OCI-LY1 (cell line): Measurements from ENCODE around the gene NHERF2.

Experiments used
- H2AFZ ChIP-seq: fragments of 200-600 bp; sonication (generic), shearing (Covaris generic); 2 replicates; pipeline ENCODE4 v1.6.0; 2014; ENCODE audit warnings: antibody characterized with exemption, mild to moderate bottlenecking, low read length
- H3F3A ChIP-seq: fragments of 200-600 bp; sonication (generic), shearing (Covaris generic); 2 replicates; pipeline ENCODE4 v1.6.0; 2014; ENCODE audit warnings: mild to moderate bottlenecking, antibody characterized with exemption, low read length, moderate library complexity; ENCODE audit not compliant: insufficient read depth
- H3K27ac ChIP-seq: fragments of 200-600 bp; sonication (generic); 2 replicates; pipeline ENCODE4 v1.5.1; 2014; ENCODE audit warnings: low read length, mixed run types, mild to moderate bottlenecking, low read depth; ENCODE audit not compliant: poor library complexity, severe bottlenecking
- H3K27me3 ChIP-seq: fragments of 200-600 bp; sonication (generic); 2 replicates; pipeline ENCODE4 v1.6.0; 2014; ENCODE audit warnings: antibody characterized with exemption, mild to moderate bottlenecking, low read length, moderate library complexity; ENCODE audit not compliant: insufficient read depth
- H3K36me3 ChIP-seq: fragments of 200-600 bp; sonication (generic); 2 replicates; pipeline ENCODE4 v1.6.1; 2014; ENCODE audit warnings: mild to moderate bottlenecking, antibody characterized with exemption, low read length, moderate library complexity, mixed read lengths; ENCODE audit not compliant: insufficient read depth
- H3K4me1 ChIP-seq: fragments of 200-600 bp; sonication (generic); 2 replicates; pipeline ENCODE4 v1.5.1; 2014; ENCODE audit warnings: mild to moderate bottlenecking, low read length, moderate library complexity; ENCODE audit not compliant: insufficient read depth, severe bottlenecking
- H3K4me2 ChIP-seq: fragments of 200-600 bp; sonication (generic), shearing (Covaris generic); 2 replicates; pipeline ENCODE4 v1.6.1; 2014; ENCODE audit warnings: low read length
- H3K4me3 ChIP-seq: fragments of 200-600 bp; sonication (generic); 2 replicates; pipeline ENCODE4 v1.5.1; 2014; ENCODE audit warnings: low read length, low read depth, mild to moderate bottlenecking, mixed read lengths; ENCODE audit not compliant: poor library complexity, severe bottlenecking
- H3K79me2 ChIP-seq: fragments of 200-600 bp; shearing (Covaris generic); 2 replicates; pipeline ENCODE4 v1.6.1; 2016; ENCODE audit warnings: mixed run types, low read length, mixed read lengths; ENCODE audit not compliant: insufficient read depth
- H3K9ac ChIP-seq: fragments of 200-600 bp; sonication (generic), shearing (Covaris generic); 2 replicates; pipeline ENCODE4 v1.6.1; 2014; ENCODE audit warnings: mild to moderate bottlenecking, low read length, mixed read lengths
- H3K9me2 ChIP-seq: fragments of 200-600 bp; sonication (generic), shearing (Covaris generic); 2 replicates; pipeline ENCODE4 v1.6.1; 2014; ENCODE audit warnings: low read depth, mild to moderate bottlenecking, low read length, mixed read lengths
- H3K9me3 ChIP-seq: fragments of 200-600 bp; shearing (Covaris generic); 2 replicates; pipeline ENCODE4 v1.6.1; 2014; ENCODE audit warnings: low read length, mixed read lengths
- H4K20me1 ChIP-seq: fragments of 200-600 bp; sonication (generic), shearing (Covaris generic); 2 replicates; pipeline ENCODE4 v1.6.0; 2016; ENCODE audit warnings: mild to moderate bottlenecking, low read length; ENCODE audit not compliant: insufficient read depth
- CTCF ChIP-seq: fragments of 200-600 bp; sonication (generic), shearing (Covaris generic); IDR thresholded peaks from 2 replicates; pipeline ENCODE4 v1.5.1; 2017; ENCODE audit warnings: mild to moderate bottlenecking, antibody characterized with exemption, low read length, moderate library complexity, mixed read lengths
- EZH2 ChIP-seq: fragments of 200-600 bp; sonication (generic), shearing (Covaris generic); IDR thresholded peaks from 2 replicates; pipeline ENCODE4 v1.8.0; 2017; ENCODE audit warnings: borderline replicate concordance, mixed run types, mild to moderate bottlenecking, antibody characterized with exemption, low read length, moderate library complexity, mixed read lengths

NHERF2 gene

GRCh38 chr16:2030036-2030435 lies 3.3 kb downstream of the NHERF2 start:
- Histone ChIP-seq H3K79me2 (no peaks in the 10 kb centered on the region), H3K4me3 (no peak overlapping the region), H3K9me2 (no peaks in the 10 kb centered on the region), H4K20me1 (no peaks in the 10 kb centered on the region), H3K36me3 (no peaks in the 10 kb centered on the region), H3F3A (no peaks in the 10 kb centered on the region), H3K27me3 (peaks cover 28% of the 10 kb centered on the region), H3K27ac (no peak overlapping the region), H2AFZ (no peak overlapping the region), H3K4me1 (peaks cover 4% of the 10 kb centered on the region), H3K9me3 (no peaks in the 10 kb centered on the region), H3K4me2 (no peak overlapping the region), H3K9ac (no peak overlapping the region)
- TF ChIP-seq CTCF (no peak), EZH2 (no peak)

- Histone ChIP-seq H3K9ac (no peak overlapping the region), H3K27ac (no peak overlapping the region), H3K36me3 (no peaks in the 10 kb centered on the region), H4K20me1 (no peaks in the 10 kb centered on the region), H3K9me3 (no peaks in the 10 kb centered on the region), H3F3A (no peaks in the 10 kb centered on the region), H3K4me1 (peaks cover 4% of the 10 kb centered on the region), H3K4me3 (no peak overlapping the region), H2AFZ (no peak overlapping the region), H3K4me2 (no peak overlapping the region), H3K79me2 (no peaks in the 10 kb centered on the region), H3K9me2 (no peaks in the 10 kb centered on the region), H3K27me3 (peaks cover 19% of the 10 kb centered on the region; the same call in 1 of the 2 replicates)
- TF ChIP-seq CTCF: no peak
- no peak for TF ChIP-seq EZH2
Measured at GRCh38 chr16:2031081-2031577, 4.4 kb downstream of the NHERF2 start.

GRCh38 chr16:2032285-2033056 lies 5.8 kb downstream of the NHERF2 start:
- H3K27me3 ChIP-seq: peaks cover 29% of the 10 kb centered on the region
- H3K36me3 ChIP-seq: no peaks in the 10 kb centered on the region
- no peak overlapping the region for H2AFZ ChIP-seq
- H3F3A ChIP-seq: no peaks in the 10 kb centered on the region
- no peak overlapping the region for H3K9ac ChIP-seq
- H3K9me3 ChIP-seq: no peaks in the 10 kb centered on the region
- H3K4me3 ChIP-seq: no peak overlapping the region
- no peak overlapping the region for H3K4me2 ChIP-seq
- no peaks in the 10 kb centered on the region for H3K9me2 ChIP-seq
- no peaks in the 10 kb centered on the region for H3K4me1 ChIP-seq
- no peak overlapping the region for H3K27ac ChIP-seq
- no peaks in the 10 kb centered on the region for H3K79me2 ChIP-seq
- H4K20me1 ChIP-seq: no peaks in the 10 kb centered on the region
- no peak for TF ChIP-seq EZH2
- no peak for TF ChIP-seq CTCF
